ENCODE measurements around the gene MPHOSPH6. TPM values are rescaled to one million over a fixed set of nuclear protein-coding genes. Genes with fewer than 3 reads are reported as not detected.
"Not testable (repeated sequence)": the region's sequence is repeated elsewhere in the genome, so short reads cannot be mapped to it uniquely, and the experiment has no call there.

Gene MPHOSPH6
- total RNA-seq, 1 donor, result 38.4 TPM

DNA sequence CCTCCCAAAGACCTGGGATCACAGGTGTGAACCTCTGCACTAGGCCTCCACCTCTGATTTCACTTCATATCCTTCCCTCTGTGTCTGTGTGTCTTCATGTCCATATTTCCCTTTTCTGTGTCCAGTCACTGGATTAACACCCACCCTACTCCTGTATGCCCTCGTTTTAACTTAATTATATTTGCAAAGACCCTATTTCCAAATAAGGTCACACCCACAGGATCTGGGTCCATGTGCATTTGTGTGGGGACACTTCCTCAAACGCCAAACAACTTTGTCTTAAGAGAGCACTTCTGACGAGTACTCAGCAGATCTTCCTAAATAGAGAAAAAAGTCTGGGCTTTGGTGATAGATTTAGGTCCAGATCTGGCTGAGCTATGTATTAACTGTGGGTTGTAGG is 56.3 kb downstream of the MPHOSPH6 start:
- TF ChIP-seq, protein P1, sequence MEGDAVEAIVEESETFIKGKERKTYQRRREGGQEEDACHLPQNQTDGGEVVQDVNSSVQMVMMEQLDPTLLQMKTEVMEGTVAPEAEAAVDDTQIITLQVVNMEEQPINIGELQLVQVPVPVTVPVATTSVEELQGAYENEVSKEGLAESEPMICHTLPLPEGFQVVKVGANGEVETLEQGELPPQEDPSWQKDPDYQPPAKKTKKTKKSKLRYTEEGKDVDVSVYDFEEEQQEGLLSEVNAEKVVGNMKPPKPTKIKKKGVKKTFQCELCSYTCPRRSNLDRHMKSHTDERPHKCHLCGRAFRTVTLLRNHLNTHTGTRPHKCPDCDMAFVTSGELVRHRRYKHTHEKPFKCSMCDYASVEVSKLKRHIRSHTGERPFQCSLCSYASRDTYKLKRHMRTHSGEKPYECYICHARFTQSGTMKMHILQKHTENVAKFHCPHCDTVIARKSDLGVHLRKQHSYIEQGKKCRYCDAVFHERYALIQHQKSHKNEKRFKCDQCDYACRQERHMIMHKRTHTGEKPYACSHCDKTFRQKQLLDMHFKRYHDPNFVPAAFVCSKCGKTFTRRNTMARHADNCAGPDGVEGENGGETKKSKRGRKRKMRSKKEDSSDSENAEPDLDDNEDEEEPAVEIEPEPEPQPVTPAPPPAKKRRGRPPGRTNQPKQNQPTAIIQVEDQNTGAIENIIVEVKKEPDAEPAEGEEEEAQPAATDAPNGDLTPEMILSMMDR (IDR thresholded peaks at IDR 0.05; ENCODE audit: insufficient read depth, low read depth, low read length), result no peak
- no peak for DNase-seq (ENCODE audit: low read depth)
- no peak overlapping the region for H3K4me3 ChIP-seq (ENCODE audit: low read depth, low read length)

DNA sequence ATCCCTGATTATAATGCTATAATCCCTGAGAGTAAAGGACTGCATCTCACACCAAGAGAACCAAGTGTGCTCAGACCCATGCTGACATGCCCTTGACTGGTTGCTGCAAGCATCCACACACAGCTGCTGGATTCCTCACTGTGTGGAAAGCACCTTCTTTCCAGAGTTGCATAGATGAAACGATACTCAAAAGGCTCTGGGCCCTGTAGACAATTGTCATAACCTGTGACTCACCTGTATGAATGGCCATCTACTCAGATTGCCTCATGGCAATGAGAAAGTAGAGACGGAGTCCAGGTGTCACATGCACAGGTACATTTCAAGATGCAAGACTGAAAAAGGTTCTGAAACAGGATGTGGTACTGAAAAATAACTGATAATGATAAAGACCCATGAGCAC is 58.1 kb downstream of the MPHOSPH6 start:
- H3K4me3 ChIP-seq (ENCODE audit: low read depth, low read length), result no peak overlapping the region
- DNase-seq (ENCODE audit: low read depth), result no peak
- TF ChIP-seq, protein P1 (IDR thresholded peaks at IDR 0.05; ENCODE audit: insufficient read depth, low read depth, low read length), result no peak

DNA sequence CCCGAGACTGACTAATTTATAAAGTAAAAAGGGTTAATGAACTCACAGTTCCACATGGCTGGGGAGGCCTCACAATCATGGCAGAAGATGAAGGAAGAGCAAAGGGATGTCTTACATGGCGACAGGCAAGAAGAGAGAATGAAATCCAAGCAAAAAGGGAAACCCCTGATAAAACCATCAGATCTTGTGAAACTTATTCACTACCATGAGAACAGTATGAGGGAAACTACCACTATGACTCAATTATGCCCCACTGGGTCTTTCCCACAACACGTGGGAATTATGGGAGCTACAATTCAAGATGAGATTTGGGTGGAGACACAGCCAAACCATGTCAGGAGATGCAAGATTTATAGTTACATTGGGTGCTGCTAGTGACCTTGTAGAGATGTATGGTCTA is 60.8 kb downstream of the MPHOSPH6 start:
- not testable (repeated sequence) for H3K4me3 ChIP-seq (ENCODE audit: low read depth, low read length); DNase-seq (ENCODE audit: low read depth)

DNA sequence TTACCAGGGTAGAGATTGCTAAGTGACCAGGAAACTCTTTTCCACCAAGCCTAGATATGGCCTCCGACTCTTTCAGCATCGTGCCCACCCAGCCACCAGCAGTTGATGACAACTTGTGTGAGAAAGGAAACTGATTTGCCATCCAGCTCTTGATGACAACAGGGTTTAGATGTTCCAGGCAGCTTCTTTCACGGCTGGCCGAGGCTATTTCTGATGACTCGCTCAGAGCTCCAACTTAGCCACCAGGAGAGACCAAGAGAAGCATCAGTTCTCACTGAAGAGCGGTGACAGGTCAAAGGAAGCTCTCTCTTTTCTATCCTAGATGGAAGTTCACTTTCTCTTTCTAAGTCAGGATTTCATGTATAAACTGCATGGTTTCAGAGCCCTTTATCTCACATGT is 61.2 kb downstream of the MPHOSPH6 start:
- H3K4me3 ChIP-seq (ENCODE audit: low read depth, low read length), result no peak overlapping the region
- no peak for DNase-seq (ENCODE audit: low read depth)
- TF ChIP-seq, protein P1 (IDR thresholded peaks at IDR 0.05; ENCODE audit: insufficient read depth, low read depth, low read length), result no peak

DNA sequence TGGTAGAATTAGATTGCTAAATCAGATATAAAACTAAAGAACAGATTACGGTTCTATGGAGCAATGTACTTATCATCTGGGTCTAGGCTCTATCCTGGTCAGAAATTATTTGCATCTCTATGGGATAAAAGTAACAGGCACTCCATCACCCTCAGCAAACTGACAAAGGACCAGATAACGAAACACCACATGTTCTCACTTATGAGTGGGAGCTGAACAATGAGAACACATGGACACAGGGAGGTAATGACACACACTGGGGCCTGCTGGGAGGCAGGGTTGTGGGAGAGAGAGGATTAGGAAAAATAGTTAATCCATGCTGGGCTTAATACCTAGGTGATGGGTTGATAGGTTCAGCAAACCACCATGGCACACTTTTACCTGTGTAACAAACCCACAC is 61.9 kb downstream of the MPHOSPH6 start:
- H3K4me3 ChIP-seq (ENCODE audit: low read depth, low read length), result no peak overlapping the region
- TF ChIP-seq, protein P1 (IDR thresholded peaks at IDR 0.05; ENCODE audit: insufficient read depth, low read depth, low read length), result no peak
- no peak for DNase-seq (ENCODE audit: low read depth)

DNA sequence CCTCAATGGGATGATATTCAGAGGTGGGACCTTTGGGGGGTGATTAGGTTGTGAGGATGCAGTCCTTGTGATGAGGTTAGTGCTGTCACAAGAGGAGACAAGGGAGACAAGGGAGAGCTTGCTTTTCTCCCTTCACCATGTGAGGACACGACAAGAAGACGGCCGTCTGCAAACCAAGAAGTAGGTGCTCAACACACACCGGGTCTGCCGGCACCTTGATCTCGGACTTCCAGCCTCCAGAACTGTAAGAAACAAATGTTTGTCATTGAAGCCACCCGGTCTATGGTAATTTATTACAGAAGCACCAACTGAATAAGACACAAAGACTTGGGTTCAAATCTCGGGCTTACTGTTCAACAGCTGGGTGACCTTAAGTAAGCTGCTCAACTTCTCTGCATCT is 64.9 kb downstream of the MPHOSPH6 start:
- TF ChIP-seq, protein P1 (IDR thresholded peaks at IDR 0.05; ENCODE audit: insufficient read depth, low read depth, low read length), result no peak
- DNase-seq (ENCODE audit: low read depth), result no peak
- H3K4me3 ChIP-seq (ENCODE audit: low read depth, low read length), result no peak overlapping the region

Small RNA genes within 50 kb of the gene (small RNA-seq; reads per million reads assigned to genes)
- gene RN7SKP190, result not detected

Other genes with a start within 250 kb of the MPHOSPH6 start
- gene SDR42E1, start 158.8 kb downstream of the MPHOSPH6 start, total RNA-seq, result 2.6 TPM in 2 replicates
- 8.7 and 9.5 TPM in 2 replicates for gene HSD17B2, start 135.0 kb downstream of the MPHOSPH6 start, total RNA-seq